GM18520 (cell line): ENCODE results near the gene AGPS.
"Not testable (repeated sequence)": the region's sequence is repeated elsewhere in the genome, so short reads cannot be mapped to it uniquely, and the experiment has no call there.

Experiments used
- ATAC-seq: cut with Tn5 transposase; IDR thresholded peaks from one replicate; pipeline ENCODE4 v1.9.1; 2021; ENCODE audit not compliant: unreplicated experiment

Gene AGPS

DNA sequence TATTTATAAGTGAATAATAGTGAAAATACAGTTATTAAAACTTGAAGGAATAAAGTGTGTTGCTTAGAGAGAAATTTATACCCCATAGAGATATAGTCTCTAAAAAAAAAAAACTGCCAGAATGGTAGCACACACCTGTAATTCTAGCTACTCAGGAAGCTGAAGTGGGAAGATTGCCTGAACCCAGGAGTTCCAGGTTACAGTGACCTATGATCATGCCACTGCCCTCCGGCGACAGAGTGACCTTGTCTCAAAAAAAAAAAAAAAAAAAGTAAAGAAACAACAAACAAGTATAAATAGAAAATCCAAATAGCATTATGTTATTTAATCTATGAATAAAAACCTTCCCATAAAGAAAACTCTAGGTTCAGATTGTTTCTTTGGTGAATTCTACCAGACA lies 7.4 kb upstream of the AGPS start:
- no peak for ATAC-seq

- ATAC-seq = no peak
Measured at GRCh38 chr2:177391822-177392372, 676 bp upstream of the AGPS start.

- no peak for ATAC-seq
Measured at GRCh38 chr2:177393203-177393755, 706 bp downstream of the AGPS start.

GRCh38 chr2:177393824-177394593 lies 1.4 kb downstream of the AGPS start:
- ATAC-seq = no peak

DNA sequence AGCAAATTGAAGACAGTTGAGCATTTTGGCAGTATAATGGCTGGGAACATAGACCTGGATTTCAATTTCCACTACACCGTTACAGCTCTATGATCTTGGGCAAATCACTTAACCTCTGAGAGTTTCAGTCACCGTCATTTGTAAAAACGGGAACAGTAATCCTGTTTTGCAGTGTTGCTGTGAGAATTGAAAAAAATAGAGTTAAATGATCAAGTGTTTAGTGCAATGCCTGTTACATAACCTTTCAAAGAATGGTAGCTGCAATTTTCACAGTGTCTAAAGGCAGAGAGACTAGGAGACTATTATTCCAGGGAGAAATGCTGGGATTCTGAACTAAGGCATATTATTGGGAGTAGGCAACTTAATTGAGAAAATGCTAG lies 2.0 kb downstream of the AGPS start:
- no peak for ATAC-seq

DNA sequence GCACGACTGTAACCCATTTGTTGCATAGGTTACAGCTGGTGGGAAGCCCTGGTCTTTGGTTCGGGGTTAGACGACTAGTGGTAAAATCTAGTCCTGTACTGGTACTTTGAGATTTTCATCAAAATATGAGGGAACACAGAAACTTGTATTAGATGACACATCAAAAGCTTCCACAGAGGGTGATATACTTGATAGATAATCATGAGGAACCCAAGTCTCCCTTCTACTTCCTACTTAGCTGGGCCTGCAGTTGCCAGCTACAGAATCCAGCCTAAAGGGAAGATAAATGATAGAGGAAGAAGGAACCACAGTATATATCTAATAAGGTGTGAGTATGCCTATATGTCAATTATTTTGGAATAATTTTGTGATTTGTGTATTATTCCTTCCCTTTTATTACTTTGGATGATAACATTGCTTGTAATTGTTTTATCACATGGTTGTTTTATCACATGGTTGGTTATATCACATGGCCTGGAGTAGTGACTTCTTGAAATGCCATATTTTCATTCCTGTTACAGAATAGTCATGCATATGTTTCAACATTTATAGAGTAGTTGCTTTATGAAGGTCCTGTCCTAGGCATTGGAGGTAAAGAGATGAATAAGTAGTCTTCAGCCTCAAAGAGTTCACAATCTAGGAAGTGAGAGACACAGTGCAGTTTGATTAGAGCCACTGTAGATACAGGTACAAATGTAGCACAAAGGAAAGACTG lies 2.9 kb downstream of the AGPS start:
- no peak for ATAC-seq

DNA sequence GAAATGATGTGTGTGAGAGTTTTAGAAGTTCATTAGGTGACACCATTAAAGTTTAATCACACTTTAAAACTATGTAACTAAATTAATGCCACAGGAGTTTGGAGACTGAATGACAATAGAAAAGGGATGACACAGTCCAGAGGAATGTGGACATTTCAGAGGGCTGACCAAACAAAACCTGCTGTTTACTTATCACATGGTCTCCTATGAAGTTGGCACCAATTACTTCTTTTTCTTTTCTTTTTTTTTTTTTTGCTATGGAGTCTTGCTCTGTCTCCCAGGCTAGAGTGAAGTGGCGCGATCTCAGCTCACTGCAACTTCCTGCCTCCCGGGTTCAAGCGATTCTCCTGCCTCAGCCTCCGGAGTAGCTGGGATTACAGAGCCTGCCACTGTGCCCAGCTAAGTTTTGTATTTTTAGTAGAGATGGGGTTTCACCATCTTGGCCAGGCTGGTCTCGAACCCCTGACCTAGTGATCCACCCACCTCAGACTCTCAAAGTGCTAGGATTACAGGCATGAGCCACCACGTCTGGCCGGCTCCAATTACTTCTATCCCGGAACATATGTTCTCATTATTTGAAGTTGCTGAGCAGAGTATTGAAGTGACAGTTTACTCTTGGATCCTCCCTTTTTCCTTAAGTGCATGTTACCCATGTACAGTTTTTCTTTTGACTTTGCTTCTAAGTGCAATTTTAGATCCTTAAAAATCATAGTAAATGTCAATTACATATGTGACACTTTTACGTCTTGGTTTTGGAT lies 4.3 kb downstream of the AGPS start:
- ATAC-seq = no peak

- no peak for ATAC-seq
Measured at GRCh38 chr2:177397481-177398289, 5.1 kb downstream of the AGPS start.

DNA sequence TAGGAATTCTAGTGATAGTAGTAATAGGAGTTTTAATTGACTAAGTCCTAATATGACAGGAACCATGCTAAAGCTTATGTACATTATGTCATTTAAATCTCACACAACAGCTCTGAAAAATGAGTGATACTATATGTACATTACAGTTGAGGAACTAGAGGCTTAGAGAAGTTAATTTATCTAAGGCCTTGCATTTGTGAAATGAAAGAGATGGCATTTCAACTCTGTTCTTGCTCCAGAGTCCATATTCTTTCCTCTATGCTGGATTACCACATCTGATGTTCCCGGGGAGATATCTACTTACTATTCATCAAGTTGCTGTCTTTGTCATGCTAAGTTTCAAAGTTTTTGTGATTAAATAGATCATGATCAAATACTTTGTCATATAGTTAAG lies 5.7 kb downstream of the AGPS start:
- ATAC-seq = no peak

DNA sequence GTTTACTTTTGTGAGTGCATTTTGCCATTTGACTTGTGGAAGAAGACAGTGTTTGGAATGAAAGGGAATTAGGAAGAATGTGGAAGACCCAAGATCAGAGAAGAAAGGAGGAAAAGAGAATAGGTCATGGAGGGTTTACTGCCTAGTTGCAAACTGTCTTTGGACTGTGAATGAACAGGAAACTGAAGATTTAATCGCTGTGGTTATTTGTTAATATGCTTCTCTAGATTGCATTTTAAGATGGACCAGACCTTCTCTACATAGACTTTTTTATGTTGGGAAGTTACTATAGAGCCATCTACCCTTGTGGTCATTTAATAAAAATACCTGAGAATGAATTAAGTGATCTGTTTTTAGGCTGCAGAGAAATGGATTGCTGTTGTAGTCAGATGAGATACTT lies 6.2 kb downstream of the AGPS start:
- no peak for ATAC-seq

- ATAC-seq = no peak
Measured at GRCh38 chr2:177399376-177399775, 6.8 kb downstream of the AGPS start.

DNA sequence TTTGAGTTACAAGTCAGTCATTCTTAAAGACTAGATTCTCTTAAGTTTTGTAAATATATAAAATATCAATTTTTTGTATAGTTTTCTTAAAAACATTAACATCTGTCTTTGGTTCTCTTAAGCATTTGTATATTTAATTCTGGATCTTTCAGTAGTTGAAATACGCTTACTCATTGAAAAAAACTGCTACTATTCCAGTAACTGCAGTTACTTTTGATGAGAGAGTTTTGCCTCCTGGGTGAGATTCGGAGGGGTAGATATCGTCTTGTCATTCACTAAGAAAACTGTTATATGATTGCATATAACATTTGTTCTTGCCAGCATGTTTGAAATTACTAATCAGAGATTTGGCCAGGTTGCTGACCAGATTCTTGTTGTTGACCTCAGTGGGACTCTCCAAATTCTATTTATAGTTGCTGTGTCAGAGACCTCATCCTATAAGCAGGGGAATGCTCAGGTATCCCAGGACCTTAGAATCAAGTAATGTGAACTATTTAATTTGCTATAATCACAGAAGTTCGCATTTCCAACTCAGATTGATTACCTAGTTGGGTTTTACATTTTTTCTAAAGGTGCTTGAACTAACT lies 7.9 kb downstream of the AGPS start:
- no peak for ATAC-seq

- no peak for ATAC-seq
Measured at GRCh38 chr2:177402096-177402495, 9.5 kb downstream of the AGPS start.

DNA sequence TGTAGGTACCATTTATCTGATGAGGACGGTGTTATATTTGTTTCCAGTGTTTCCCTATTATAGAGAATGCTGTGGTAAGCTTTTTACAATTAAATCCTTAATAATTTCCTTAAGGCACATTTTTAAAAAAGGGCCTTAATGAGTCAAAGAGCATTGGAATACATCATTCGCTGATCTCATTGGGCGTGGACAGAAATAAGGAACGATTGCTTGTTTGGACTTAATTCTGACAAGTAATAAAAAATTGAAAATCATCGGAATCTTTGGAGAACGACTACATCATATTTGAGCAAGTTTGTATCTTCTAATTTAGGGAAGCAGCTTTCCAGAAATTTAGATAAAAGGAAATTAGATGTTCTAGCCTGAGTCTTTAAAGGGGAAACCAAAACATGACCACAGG lies 11.3 kb downstream of the AGPS start:
- ATAC-seq = no peak

- no peak for ATAC-seq
Measured at GRCh38 chr2:177404243-177404642, 11.7 kb downstream of the AGPS start.

DNA sequence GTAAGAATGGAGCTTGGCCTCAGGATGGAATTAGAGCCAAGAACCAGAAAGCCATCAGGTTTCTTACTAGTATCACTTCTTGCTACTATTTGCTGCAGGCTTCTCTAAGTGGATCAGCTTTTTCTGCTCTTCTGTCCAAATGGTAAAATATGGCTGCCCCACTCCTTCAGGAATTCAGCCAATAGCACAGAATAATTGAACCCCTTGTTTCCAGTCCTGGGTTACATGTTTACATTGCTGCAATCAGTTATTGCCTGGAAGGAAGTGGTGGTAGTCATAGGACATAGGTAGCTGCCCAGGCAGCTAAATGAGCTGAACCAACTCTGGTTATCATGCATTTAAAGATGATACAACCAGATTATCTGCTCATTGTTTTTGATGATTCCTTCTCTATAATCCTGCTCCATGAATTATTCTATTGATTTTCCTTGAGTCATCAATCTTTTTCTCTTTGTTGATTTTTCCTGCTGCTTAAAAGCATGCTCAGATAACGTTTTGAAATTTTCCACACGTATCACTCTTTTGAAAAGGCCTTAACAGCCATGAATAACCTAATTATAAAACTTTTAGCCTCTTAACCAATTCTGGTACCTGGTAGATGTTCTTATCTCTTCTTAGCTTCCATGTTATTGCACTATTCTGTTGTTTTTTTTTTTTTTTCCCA lies 12.6 kb downstream of the AGPS start:
- ATAC-seq = no peak

GRCh38 chr2:177406182-177406581 lies 13.6 kb downstream of the AGPS start:
- ATAC-seq = no peak

- ATAC-seq = no peak
Measured at GRCh38 chr2:177407031-177407430, 14.5 kb downstream of the AGPS start.

DNA sequence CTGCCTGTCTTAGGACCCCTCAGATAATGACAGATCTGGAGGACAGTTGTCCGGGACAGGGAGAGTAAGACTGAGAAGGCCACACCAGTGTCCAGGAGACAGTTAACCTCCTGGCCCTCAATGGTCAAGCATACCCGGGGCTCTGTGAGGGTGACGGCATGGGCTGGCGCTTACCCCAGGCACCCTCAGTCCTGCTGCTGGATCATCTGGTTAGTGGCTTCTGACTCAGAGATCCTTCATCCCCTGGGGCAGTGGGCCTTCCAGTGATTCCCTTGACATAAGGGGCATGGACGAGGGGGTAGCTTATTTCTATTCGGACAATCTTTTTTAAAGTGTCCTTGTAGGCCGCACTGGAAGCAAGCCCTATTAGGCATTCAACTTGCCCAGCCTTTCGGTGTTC lies 18.1 kb downstream of the AGPS start:
- not testable (repeated sequence) for ATAC-seq

- ATAC-seq = no peak
Measured at GRCh38 chr2:177413703-177414102, 21.1 kb downstream of the AGPS start.
